A549 (cell line): ENCODE results near the gene ARL13B. TPM values are rescaled to one million over a fixed set of nuclear protein-coding genes. Genes with fewer than 3 reads are reported as not detected.

Experiments used
- ATAC-seq, 2 experiments: fragments of 200-7000 bp in 1 of 2; fragments of >200 bp in 1 of 2; cut with Nextera tagmentation in 1 of 2; cut with Tn5 transposase in 1 of 2; 3 replicates each; pipeline versions ENCODE4 v1.8.0 to v1.9.1; 2018 to 2020; ENCODE audit warnings: mild to moderate bottlenecking in 1 of 2, moderate library complexity in 1 of 2
- CTCF ChIA-PET: fragments of 300-600 bp; sonication (Branson Sonifier 250); formaldehyde crosslinking; extraction: SDS; loops from one replicate; lab custom pipeline; 2021; ENCODE audit warnings: antibody characterized with exemption, inconsistent platforms; lab: Yijun Ruan, JAX
- POLR2A ChIA-PET: fragments of 350-600 bp; formaldehyde crosslinking; extraction: SDS; loops from one replicate; lab custom pipeline; 2021; ENCODE audit warnings: antibody characterized with exemption, inconsistent platforms; lab: Yijun Ruan, JAX
- DNase-seq, 2 experiments: peaks; one replicate each; pipeline versions ENCODE4 v3.0.0 to v3.0.0-alpha.2; 2011 to 2016; ENCODE audit warnings: low read depth in 1 of 2, low spot score in 1 of 2
- FAIRE-seq: peaks from 2 replicates; lab custom pipeline; 2011; peaks lifted over from hg19 to GRCh38; lab: Jason Lieb, UNC
- H3K27ac ChIP-seq, 2 experiments: fragments of >200 bp; sonication (Bioruptor Twin); formaldehyde crosslinking; 3 replicates each; pipeline ENCODE4 v1.5.1; 2016 to 2017
- H3K4me1 ChIP-seq: fragments of >200 bp; sonication (Bioruptor Twin); formaldehyde crosslinking; 3 replicates; pipeline ENCODE4 v1.6.1; 2016
- H3K4me2 ChIP-seq: fragments of >200 bp; sonication (Bioruptor Twin); formaldehyde crosslinking; 3 replicates; pipeline ENCODE4 v1.6.1; 2016
- H3K4me3 ChIP-seq: fragments of >200 bp; sonication (Bioruptor Twin); formaldehyde crosslinking; 3 replicates; pipeline ENCODE4 v1.5.1; 2016
- H3K9me3 ChIP-seq: fragments of >200 bp; sonication (Bioruptor Twin); formaldehyde crosslinking; 3 replicates; pipeline ENCODE4 v1.6.1; 2016
- BCL3 ChIP-seq: fragments of >200 bp; sonication (Bioruptor Twin); formaldehyde crosslinking; IDR thresholded peaks from 3 replicates; pipeline ENCODE4 v1.6.1; 2016
- CBX2 ChIP-seq: fragments of 200-600 bp; sonication (generic); IDR thresholded peaks from 2 replicates; pipeline ENCODE4 v1.6.1; 2016; ENCODE audit warnings: low read depth, mild to moderate bottlenecking, borderline replicate concordance
- CHD4 ChIP-seq: fragments of 200-600 bp; sonication (generic); IDR thresholded peaks from 2 replicates; pipeline ENCODE4 v1.6.1; 2016; ENCODE audit warnings: antibody characterized with exemption, mild to moderate bottlenecking, borderline replicate concordance
- E2F6 ChIP-seq: IDR thresholded peaks from 2 replicates; pipeline ENCODE4 v1.6.1; 2012; ENCODE audit warnings: low read depth, borderline replicate concordance
- ELK1 ChIP-seq: fragments of 150-350 bp; IDR thresholded peaks from 2 replicates; pipeline ENCODE4 v1.6.1; 2014; ENCODE audit warnings: low read depth, mild to moderate bottlenecking, low read length
- ESRRA ChIP-seq: fragments of 150-350 bp; IDR thresholded peaks from 2 replicates; pipeline ENCODE4 v1.6.1; 2014; ENCODE audit warnings: mild to moderate bottlenecking, low read length, borderline replicate concordance
- FOSB ChIP-seq: fragments of 250-450 bp; sonication (Bioruptor Pico); IDR thresholded peaks from 2 replicates; pipeline ENCODE4 v1.5.0; 2020; ENCODE audit warnings: mild to moderate bottlenecking, moderate library complexity
- GATA3 ChIP-seq: IDR thresholded peaks from 2 replicates; pipeline ENCODE4 v1.6.1; 2012; ENCODE audit warnings: borderline replicate concordance
- HDAC2 ChIP-seq: fragments of 200-600 bp; sonication (generic); IDR thresholded peaks from 2 replicates; pipeline ENCODE4 v1.6.1; 2016
- HOXA7 ChIP-seq: fragments of 250-450 bp; sonication (Bioruptor Pico); IDR thresholded peaks from 2 replicates; pipeline ENCODE4 v1.5.0; 2020; ENCODE audit warnings: mild to moderate bottlenecking, moderate library complexity
- HOXB5 ChIP-seq: fragments of 250-450 bp; sonication (Bioruptor Pico); IDR thresholded peaks from 2 replicates; pipeline ENCODE4 v1.5.0; 2020; ENCODE audit warnings: mild to moderate bottlenecking, moderate library complexity
- JUNB ChIP-seq: fragments of >200 bp; sonication (Bioruptor Twin); formaldehyde crosslinking; IDR thresholded peaks from 2 replicates; pipeline ENCODE4 v1.6.1; 2016
- KDM1A ChIP-seq: fragments of 200-600 bp; sonication (generic); IDR thresholded peaks from 2 replicates; pipeline ENCODE4 v1.6.1; 2016; ENCODE audit warnings: low read depth, mild to moderate bottlenecking
- MAX ChIP-seq: IDR thresholded peaks from 2 replicates; pipeline ENCODE4 v1.6.1; 2012
- MAZ ChIP-seq: fragments of 150-350 bp; IDR thresholded peaks from 2 replicates; pipeline ENCODE4 v1.6.1; 2014; ENCODE audit warnings: antibody characterized with exemption, low read depth, low read length, borderline replicate concordance
- NPAS2 ChIP-seq: fragments of 250-450 bp; sonication (Bioruptor Pico); IDR thresholded peaks from 2 replicates; pipeline ENCODE4 v1.8.0; 2022; ENCODE audit warnings: mild to moderate bottlenecking, moderate library complexity, borderline replicate concordance
- PBX3 ChIP-seq: IDR thresholded peaks from 2 replicates; pipeline ENCODE4 v1.6.1; 2012
- PHF8 ChIP-seq: fragments of 200-600 bp; sonication (generic); IDR thresholded peaks from 2 replicates; pipeline ENCODE4 v1.6.1; 2016; ENCODE audit warnings: low read depth, mild to moderate bottlenecking, antibody characterized with exemption, moderate library complexity, borderline replicate concordance
- POLR2A ChIP-seq: IDR thresholded peaks from 2 replicates; pipeline ENCODE4 v1.6.1; 2012; ENCODE audit warnings: mild to moderate bottlenecking, low read length
- RAD21 ChIP-seq, 2 experiments: fragments of >200 bp in 1 of 2; sonication (Bioruptor Twin) in 1 of 2; formaldehyde crosslinking in 1 of 2; IDR thresholded peaks in 1 of 2; conservative IDR thresholded peaks in 1 of 2; 2 replicates in 1 of 2; 3 replicates in 1 of 2; pipeline ENCODE4 v1.6.1; 2012 to 2018; ENCODE audit warnings: inconsistent platforms in 1 of 2
- RARB ChIP-seq: fragments of 250-450 bp; sonication (Bioruptor Pico); IDR thresholded peaks from 2 replicates; pipeline ENCODE4 v1.8.0; 2021; ENCODE audit warnings: mild to moderate bottlenecking, moderate library complexity
- RFX5 ChIP-seq: fragments of 450-650 bp; IDR thresholded peaks from 2 replicates; pipeline ENCODE4 v1.7.1; 2014; ENCODE audit warnings: antibody characterized with exemption, mild to moderate bottlenecking, moderate library complexity
- RNF2 ChIP-seq: fragments of 200-600 bp; sonication (generic); IDR thresholded peaks from 2 replicates; pipeline ENCODE4 v1.6.1; 2016; ENCODE audit warnings: low read depth, mild to moderate bottlenecking, antibody characterized with exemption, moderate library complexity, borderline replicate concordance
- SMC3 ChIP-seq: fragments of >200 bp; sonication (Bioruptor Twin); formaldehyde crosslinking; IDR thresholded peaks from 3 replicates; pipeline ENCODE4 v1.6.1; 2018; ENCODE audit warnings: inconsistent platforms
- TFCP2L1 ChIP-seq: fragments of 250-450 bp; sonication (Bioruptor Pico); IDR thresholded peaks from 2 replicates; pipeline ENCODE4 v1.5.0; 2021; ENCODE audit warnings: mild to moderate bottlenecking
- USF2 ChIP-seq: fragments of 450-650 bp; IDR thresholded peaks from 2 replicates; pipeline ENCODE4 v1.6.1; 2014; ENCODE audit warnings: antibody characterized with exemption
- ZNF302 ChIP-seq: fragments of 250-450 bp; sonication (Bioruptor Pico); IDR thresholded peaks from 2 replicates; pipeline ENCODE4 v1.9.0; 2021; ENCODE audit warnings: inconsistent platforms, mild to moderate bottlenecking, moderate library complexity
- ZSCAN20 ChIP-seq: fragments of 250-450 bp; sonication (Bioruptor Pico); IDR thresholded peaks from 2 replicates; pipeline ENCODE4 v1.8.0; 2022; ENCODE audit warnings: mild to moderate bottlenecking, moderate library complexity
- whole genome bisulfite sequencing: methylation state at CpG from one replicate; pipeline ENCODE4 v1.1.6; 2017; ENCODE audit errors: missing lambda C conversion rate; 5-methylcytosine and 5-hydroxymethylcytosine counted together
- polyA plus RNA-seq, 4 experiments: library from polyadenylated mRNA; depleted of rRNA in 3 of 4; stranded (reverse); fragments of >200 nt; fragmentation: RNase III in 1 of 4; extraction: RNeasy Plus Mini Kit Qiagen cat#74134 plus additional on column Dnase treatment in 1 of 4; gene quantifications; 2 replicates in 3 of 4; 3 replicates in 1 of 4; pipeline ENCODE4 v1.2.3, GENCODE V29; 2011 to 2017

ARL13B gene
- polyA plus RNA-seq, 2 of the 4 experiments (the other 2 are of a cell fraction): 13.3 to 28.6 TPM

GRCh38 chr3:93988764-93989163, 8.8 kb downstream of the ARL13B start:
- no peaks in the 10 kb centered on the region for H3K9me3 ChIP-seq
- ChIA-PET POLR2A (interaction anchor here (1.0 to 2.2 kb wide), 3 partner anchors 9 to 74 kb away, joined by 3 to 9 read pairs (median 4); partner anchors contain the start of genes ARL13B, DHFR2 and NSUN3), CTCF (interaction anchor here (2.1 kb wide), 1 partner anchor 15 kb away, joined by 5 read pairs; the partner anchor contains the start of gene PROS1)
- no peak overlapping the region for H3K27ac ChIP-seq
- DNase-seq (no peak), ATAC-seq (no peak), FAIRE-seq (no peak)
- 86% methylated on average over 9 of the region's 9 CpGs for WGBS
- no peak overlapping the region for H3K4me3 ChIP-seq
- no peak overlapping the region for H3K4me2 ChIP-seq
- TF ChIP-seq RARB (no peak), FOSB (CRISPR knock-in tag) (no peak), SMC3 (no peak), ZSCAN20 (no peak), HDAC2 (no peak), ZNF302 (CRISPR knock-in tag) (no peak), ESRRA (no peak), GATA3 (no peak), MAZ (no peak), NPAS2 (CRISPR knock-in tag) (no peak), KDM1A (no peak), ELK1 (no peak), POLR2A (no peak), MAX (no peak), RFX5 (no peak), BCL3 (no peak), E2F6 (no peak), HOXB5 (CRISPR knock-in tag) (no peak), HOXA7 (CRISPR knock-in tag) (no peak), PHF8 (no peak)
- H3K4me1 ChIP-seq: peaks cover 7% of the 10 kb centered on the region; the same call in 2 of the 3 replicates

- DNase-seq: no peak
- no peak overlapping the region for H3K27ac ChIP-seq
- ChIA-PET POLR2A (interaction anchor here (1.0 to 2.2 kb wide), 3 partner anchors 9 to 73 kb away, joined by 3 to 9 read pairs (median 4); partner anchors contain the start of genes ARL13B, DHFR2 and NSUN3), CTCF (interaction anchor here (2.1 kb wide), 1 partner anchor 16 kb away, joined by 5 read pairs; the partner anchor contains the start of gene PROS1)
- peaks cover 7% of the 10 kb centered on the region; the same call in 2 of the 3 replicates for H3K4me1 ChIP-seq
- ATAC-seq: no peak
- WGBS: 83% methylated on average over 3 of the region's 3 CpGs
- no peak overlapping the region for H3K4me3 ChIP-seq
- no peaks in the 10 kb centered on the region for H3K9me3 ChIP-seq
- no peak for FAIRE-seq
- H3K4me2 ChIP-seq: no peak overlapping the region
- no peak for TF ChIP-seq GATA3
- no peak for TF ChIP-seq RAD21 (conservative IDR thresholded peaks at IDR 0.05 in 1 of 2, IDR thresholded peaks at IDR 0.05 in 1 of 2)
- no peak for TF ChIP-seq USF2
- no peak for TF ChIP-seq CBX2
- no peak for TF ChIP-seq TFCP2L1
- no peak for TF ChIP-seq ELK1
- no peak for TF ChIP-seq JUNB
- no peak for TF ChIP-seq RNF2
- TF ChIP-seq BCL3: no peak
- TF ChIP-seq ESRRA: no peak
- TF ChIP-seq PBX3: no peak
- no peak for TF ChIP-seq CHD4
Measured at GRCh38 chr3:93989241-93989640, 9.3 kb downstream of the ARL13B start.
